ENCODE results near the gene KCNC3.

Gene KCNC3

GRCh38 chr19:50310759-50311465, 18.3 kb downstream of the KCNC3 start:
- no peak for DNase-seq (ENCODE audit: low spot score)

- no peak for DNase-seq (ENCODE audit: low spot score)
Measured at GRCh38 chr19:50309396-50310125, 19.6 kb downstream of the KCNC3 start.

- no peak for DNase-seq (ENCODE audit: low spot score)
Measured at GRCh38 chr19:50308991-50309390, 20.2 kb downstream of the KCNC3 start.

- no peak for DNase-seq (ENCODE audit: low spot score)
Measured at GRCh38 chr19:50303558-50303957, 25.6 kb downstream of the KCNC3 start.

GRCh38 chr19:50301607-50301971, 27.6 kb downstream of the KCNC3 start:
- no peak for DNase-seq (ENCODE audit: low spot score)

GRCh38 chr19:50300814-50301606, 28.2 kb downstream of the KCNC3 start:
- DNase-seq (ENCODE audit: low spot score): no peak

GRCh38 chr19:50300051-50300450, 29.1 kb downstream of the KCNC3 start:
- no peak for DNase-seq (ENCODE audit: low spot score)

- DNase-seq (ENCODE audit: low spot score): no peak
Measured at GRCh38 chr19:50293263-50294004, 35.7 kb downstream of the KCNC3 start.

- no peak for DNase-seq (ENCODE audit: low spot score)
Measured at GRCh38 chr19:50292216-50292827, 36.9 kb downstream of the KCNC3 start.

- no peak for DNase-seq (ENCODE audit: low spot score)
Measured at GRCh38 chr19:50290775-50291174, 38.4 kb downstream of the KCNC3 start.

GRCh38 chr19:50290011-50290410, 39.2 kb downstream of the KCNC3 start:
- no peak for DNase-seq (ENCODE audit: low spot score)

- no peak for DNase-seq (ENCODE audit: low spot score)
Measured at GRCh38 chr19:50288954-50289353, 40.2 kb downstream of the KCNC3 start.

GRCh38 chr19:50287331-50287730, 41.8 kb downstream of the KCNC3 start:
- no peak for DNase-seq (ENCODE audit: low spot score)

- DNase-seq (ENCODE audit: low spot score): no peak
Measured at GRCh38 chr19:50286443-50286842, 42.7 kb downstream of the KCNC3 start.

- no peak for DNase-seq (ENCODE audit: low spot score)
Measured at GRCh38 chr19:50285833-50286232, 43.3 kb downstream of the KCNC3 start.

- no peak for DNase-seq (ENCODE audit: low spot score)
Measured at GRCh38 chr19:50281491-50281890, 47.7 kb downstream of the KCNC3 start.

GRCh38 chr19:50280983-50281382, 48.2 kb downstream of the KCNC3 start:
- DNase-seq (ENCODE audit: low spot score): no peak

GRCh38 chr19:50280074-50280473, 49.1 kb downstream of the KCNC3 start:
- DNase-seq (ENCODE audit: low spot score): no peak

- no peak for DNase-seq (ENCODE audit: low spot score)
Measured at GRCh38 chr19:50277966-50278580, 51.1 kb downstream of the KCNC3 start.

- DNase-seq (ENCODE audit: low spot score): no peak
Measured at GRCh38 chr19:50276370-50277063, 52.7 kb downstream of the KCNC3 start.
